Loucy (cell line): Measurements from ENCODE around the gene FIBCD1.

Source experiments
- H2AFZ ChIP-seq: fragments of 200-600 bp; sonication (generic); 2 replicates; pipeline ENCODE4 v1.6.0; 2016; ENCODE audit warnings: antibody characterized with exemption, mild to moderate bottlenecking, low read length, moderate library complexity
- H3F3A ChIP-seq: fragments of 200-600 bp; 2 replicates; pipeline ENCODE4 v1.6.0; 2016; ENCODE audit warnings: antibody characterized with exemption, low read depth, mild to moderate bottlenecking
- H3K27me3 ChIP-seq: fragments of 200-600 bp; sonication (generic); 2 replicates; pipeline ENCODE4 v1.6.1; 2014; ENCODE audit warnings: low read length, mild to moderate bottlenecking; ENCODE audit not compliant: insufficient read depth, poor library complexity, severe bottlenecking
- H3K36me3 ChIP-seq: fragments of 200-600 bp; sonication (generic); 2 replicates; pipeline ENCODE4 v1.6.1; 2016; ENCODE audit warnings: low read length; ENCODE audit not compliant: insufficient read depth
- H3K4me1 ChIP-seq: fragments of 200-600 bp; sonication (generic); 2 replicates; pipeline ENCODE4 v1.5.1; 2014; ENCODE audit warnings: low read length, mild to moderate bottlenecking; ENCODE audit not compliant: insufficient read depth, poor library complexity, severe bottlenecking
- H3K4me2 ChIP-seq: fragments of 200-600 bp; sonication (generic); 2 replicates; pipeline ENCODE4 v1.6.0; 2014; ENCODE audit warnings: antibody characterized with exemption, low read length, low read depth, mild to moderate bottlenecking; ENCODE audit not compliant: poor library complexity, severe bottlenecking
- H3K4me3 ChIP-seq: fragments of 200-600 bp; sonication (generic); 2 replicates; pipeline ENCODE4 v1.5.1; 2014; ENCODE audit warnings: low read length, mild to moderate bottlenecking, mixed read lengths; ENCODE audit not compliant: poor library complexity, severe bottlenecking
- H3K79me2 ChIP-seq: fragments of 200-600 bp; sonication (generic); 2 replicates; pipeline ENCODE4 v1.6.1; 2014; ENCODE audit warnings: low read length; ENCODE audit not compliant: insufficient read depth
- H3K9ac ChIP-seq: fragments of 200-600 bp; sonication (generic); 2 replicates; pipeline ENCODE4 v1.6.0; 2014; ENCODE audit warnings: mild to moderate bottlenecking, low read depth, low read length, moderate library complexity; ENCODE audit not compliant: poor library complexity, severe bottlenecking
- H3K9me2 ChIP-seq: fragments of 200-600 bp; sonication (generic); replicated peaks from 2 replicates; pipeline ENCODE4 v1.6.1; 2016; ENCODE audit warnings: low read depth, low read length, mixed read lengths
- H3K9me3 ChIP-seq: fragments of 200-600 bp; sonication (generic); 2 replicates; pipeline ENCODE4 v1.6.1; 2014; ENCODE audit warnings: mild to moderate bottlenecking, antibody characterized with exemption, low read length, low read depth; ENCODE audit not compliant: insufficient read depth
- H4K20me1 ChIP-seq: fragments of 200-600 bp; sonication (generic); 2 replicates; pipeline ENCODE4 v1.6.0; 2014; ENCODE audit warnings: antibody characterized with exemption, low read length, mild to moderate bottlenecking; ENCODE audit not compliant: insufficient read depth, poor library complexity, severe bottlenecking
- CTCF ChIP-seq: fragments of 200-600 bp; sonication (generic); conservative IDR thresholded peaks from 2 replicates; pipeline ENCODE4 v1.5.1; 2014; ENCODE audit warnings: mild to moderate bottlenecking, antibody characterized with exemption, low read length
- EZH2phosphoT487 ChIP-seq: fragments of 200-600 bp; IDR thresholded peaks from 2 replicates; pipeline ENCODE4 v1.6.1; 2018; ENCODE audit warnings: antibody characterized with exemption, mild to moderate bottlenecking, moderate library complexity, borderline replicate concordance

Gene FIBCD1

GRCh38 chr9:130890870-130891687, 48.0 kb downstream of the FIBCD1 start:
- H3K9me2 ChIP-seq: no peaks in the 10 kb centered on the region
- H3K4me3 ChIP-seq: no peak overlapping the region
- no peaks in the 10 kb centered on the region for H3K4me1 ChIP-seq
- H3F3A ChIP-seq: no peaks in the 10 kb centered on the region
- H3K27me3 ChIP-seq: no peaks in the 10 kb centered on the region
- no peaks in the 10 kb centered on the region for H3K79me2 ChIP-seq
- no peaks in the 10 kb centered on the region for H4K20me1 ChIP-seq
- H2AFZ ChIP-seq: no peak overlapping the region
- no peaks in the 10 kb centered on the region; the same call in 1 of the 2 replicates for H3K36me3 ChIP-seq
- H3K9me3 ChIP-seq: no peaks in the 10 kb centered on the region
- H3K9ac ChIP-seq: no peak overlapping the region
- TF ChIP-seq CTCF (no peak), EZH2phosphoT487 (no peak)
- H3K4me2 ChIP-seq: no peak overlapping the region

GRCh38 chr9:130890124-130890523, 48.9 kb downstream of the FIBCD1 start:
- TF ChIP-seq CTCF (no peak), EZH2phosphoT487 (no peak)
- H3K9me2 ChIP-seq: no peaks in the 10 kb centered on the region
- H2AFZ ChIP-seq: no peak overlapping the region
- no peaks in the 10 kb centered on the region for H3K79me2 ChIP-seq
- H4K20me1 ChIP-seq: no peaks in the 10 kb centered on the region
- H3K9me3 ChIP-seq: no peaks in the 10 kb centered on the region
- H3K4me3 ChIP-seq: no peak overlapping the region
- no peaks in the 10 kb centered on the region for H3F3A ChIP-seq
- peaks cover 5% of the 10 kb centered on the region; the same call in 1 of the 2 replicates for H3K36me3 ChIP-seq
- H3K4me2 ChIP-seq: no peak overlapping the region
- H3K4me1 ChIP-seq: no peaks in the 10 kb centered on the region
- no peaks in the 10 kb centered on the region for H3K27me3 ChIP-seq
- H3K9ac ChIP-seq: no peak overlapping the region

GRCh38 chr9:130888146-130888885, 50.7 kb downstream of the FIBCD1 start:
- H2AFZ ChIP-seq: no peak overlapping the region
- no peaks in the 10 kb centered on the region for H3K27me3 ChIP-seq
- H3K9ac ChIP-seq: no peak overlapping the region
- H3K4me2 ChIP-seq: no peak overlapping the region
- no peaks in the 10 kb centered on the region for H4K20me1 ChIP-seq
- H3K9me3 ChIP-seq: no peaks in the 10 kb centered on the region
- no peaks in the 10 kb centered on the region for H3K4me1 ChIP-seq
- H3F3A ChIP-seq: no peaks in the 10 kb centered on the region
- H3K36me3 ChIP-seq: peaks cover 15% of the 10 kb centered on the region; the same call in 1 of the 2 replicates
- no peak for TF ChIP-seq EZH2phosphoT487
- no peak for TF ChIP-seq CTCF
- H3K4me3 ChIP-seq: no peak overlapping the region
- H3K79me2 ChIP-seq: no peaks in the 10 kb centered on the region
- no peaks in the 10 kb centered on the region for H3K9me2 ChIP-seq
